Mesenchymal stem cell (in vitro differentiated cells and primary cell): ENCODE data around the gene TSPAN11.

Experiments used
- DNase-seq: peaks from one replicate; pipeline ENCODE4 v3.0.0-alpha.2; 2013
- H2AFZ ChIP-seq: one replicate; pipeline ENCODE4 v1.6.1; 2013; ENCODE audit warnings: low read depth, mild to moderate bottlenecking, control low read depth, inconsistent platforms, low read length, moderate library complexity
- H2AK5ac ChIP-seq: 2 replicates; pipeline ENCODE4 v1.6.1; 2013; ENCODE audit warnings: low read length, moderate library complexity, mild to moderate bottlenecking, inconsistent platforms; ENCODE audit not compliant: severe bottlenecking
- H2BK120ac ChIP-seq: one replicate; pipeline ENCODE4 v1.6.1; 2013; ENCODE audit warnings: low read depth, mild to moderate bottlenecking, inconsistent platforms, low read length, moderate library complexity
- H2BK12ac ChIP-seq, 2 experiments: one replicate each; pipeline ENCODE4 v1.6.1; 2013; ENCODE audit warnings: inconsistent platforms in 2 of 2, low read length in 2 of 2, mild to moderate bottlenecking in 2 of 2, moderate library complexity in 2 of 2, control low read depth in 1 of 2
- H2BK15ac ChIP-seq: one replicate; pipeline ENCODE4 v1.6.1; 2013; ENCODE audit warnings: mild to moderate bottlenecking, low read depth, inconsistent platforms; ENCODE audit not compliant: poor library complexity, severe bottlenecking
- H2BK5ac ChIP-seq: 2 replicates; pipeline ENCODE4 v1.6.1; 2013; ENCODE audit warnings: low read depth, mild to moderate bottlenecking, low read length, control low read depth, inconsistent platforms; ENCODE audit not compliant: poor library complexity, severe bottlenecking
- H3K14ac ChIP-seq, 2 experiments: one replicate each; pipeline ENCODE4 v1.6.1; 2013; ENCODE audit warnings: inconsistent platforms in 2 of 2, low read length in 2 of 2, control low read depth in 1 of 2, mild to moderate bottlenecking in 1 of 2, moderate library complexity in 1 of 2
- H3K18ac ChIP-seq, 2 experiments: one replicate each; pipeline ENCODE4 v1.6.1; 2013; ENCODE audit warnings: inconsistent platforms in 2 of 2, low read length in 2 of 2, control low read depth in 1 of 2, low read depth in 1 of 2, mild to moderate bottlenecking in 1 of 2
- H3K23ac ChIP-seq, 2 experiments: one replicate each; pipeline ENCODE4 v1.6.1; 2013; ENCODE audit warnings: inconsistent platforms in 2 of 2, low read length in 2 of 2, mild to moderate bottlenecking in 2 of 2, moderate library complexity in 2 of 2, control low read depth in 1 of 2
- H3K27ac ChIP-seq: 2 replicates; pipeline ENCODE4 v1.5.1; 2013; ENCODE audit warnings: mild to moderate bottlenecking, moderate library complexity, low read length, control low read depth, inconsistent platforms; ENCODE audit not compliant: poor library complexity, severe bottlenecking
- H3K27me3 ChIP-seq, 2 experiments: 2 replicates each; pipeline versions ENCODE4 v1.6.1 to v1.7.0; 2013; ENCODE audit warnings: low read length in 2 of 2, mild to moderate bottlenecking in 2 of 2, moderate library complexity in 2 of 2, control low read depth in 1 of 2, inconsistent platforms in 1 of 2; ENCODE audit not compliant: control insufficient read depth in 1 of 2, insufficient read depth in 1 of 2
- H3K36me3 ChIP-seq, 2 experiments: 2 replicates each; pipeline versions ENCODE4 v1.6.1 to v1.7.0; 2013; ENCODE audit warnings: low read length in 2 of 2, control low read depth in 1 of 2, inconsistent platforms in 1 of 2, low read depth in 1 of 2, mild to moderate bottlenecking in 1 of 2; ENCODE audit not compliant: insufficient read depth in 2 of 2, control insufficient read depth in 1 of 2
- H3K4ac ChIP-seq, 2 experiments: one replicate each; pipeline ENCODE4 v1.6.1; 2013; ENCODE audit warnings: inconsistent platforms in 2 of 2, low read length in 2 of 2, mild to moderate bottlenecking in 2 of 2, moderate library complexity in 2 of 2, control low read depth in 1 of 2, low read depth in 1 of 2
- H3K4me1 ChIP-seq: 2 replicates; pipeline ENCODE4 v1.6.1; 2013; ENCODE audit warnings: low read depth, low read length, control low read depth; ENCODE audit not compliant: control insufficient read depth, insufficient read depth
- H3K4me2 ChIP-seq: 2 replicates; pipeline ENCODE4 v1.6.1; 2013; ENCODE audit warnings: low read length, mild to moderate bottlenecking, inconsistent platforms; ENCODE audit not compliant: poor library complexity, severe bottlenecking
- H3K4me3 ChIP-seq, 2 experiments: 2 replicates each; pipeline versions ENCODE4 v1.5.1 to v1.7.0; 2013; ENCODE audit warnings: low read length in 2 of 2, mild to moderate bottlenecking in 2 of 2, control low read depth in 1 of 2, low read depth in 1 of 2; ENCODE audit not compliant: insufficient read depth in 1 of 2
- H3K79me1 ChIP-seq: replicated peaks from 2 replicates; pipeline ENCODE4 v1.6.1; 2013; ENCODE audit warnings: mild to moderate bottlenecking, control low read depth, low read length, inconsistent platforms; ENCODE audit not compliant: poor library complexity, severe bottlenecking
- H3K9ac ChIP-seq: 2 replicates; pipeline ENCODE4 v1.7.0; 2013; ENCODE audit warnings: mild to moderate bottlenecking, low read length, moderate library complexity
- H3K9me3 ChIP-seq: 2 replicates; pipeline ENCODE4 v1.7.0; 2013; ENCODE audit warnings: mild to moderate bottlenecking, low read length; ENCODE audit not compliant: control insufficient read depth
- H4K8ac ChIP-seq: one replicate; pipeline ENCODE4 v1.6.1; 2013; ENCODE audit warnings: inconsistent platforms, mild to moderate bottlenecking, low read length, moderate library complexity
- H4K91ac ChIP-seq: one replicate; pipeline ENCODE4 v1.6.1; 2013; ENCODE audit warnings: mild to moderate bottlenecking, low read length, inconsistent platforms
- WGBS: methylation state at CpG from one replicate; pipeline ENCODE4 v1.1.7; 2013; ENCODE audit warnings: mixed read lengths; 5-methylcytosine and 5-hydroxymethylcytosine counted together

Gene TSPAN11

GRCh38 chr12:30930238-30930637, 3.7 kb downstream of the TSPAN11 start:
- no peak overlapping the region for H3K23ac ChIP-seq
- no peak overlapping the region for H3K9ac ChIP-seq
- 67% methylated on average over 7 of the region's 7 CpGs for WGBS
- peaks cover 20% of the 10 kb centered on the region for H3K4me1 ChIP-seq
- H3K27me3 ChIP-seq, result peaks cover 21 to 26% of the 10 kb centered on the region in 2 experiments
- H2BK5ac ChIP-seq, result no peak overlapping the region
- H2BK120ac ChIP-seq, result no peak overlapping the region
- no peak overlapping the region for H2BK15ac ChIP-seq
- peak overlapping the region in 1 of 2 experiments; percentile 6 for H3K18ac ChIP-seq
- no peak overlapping the region for H4K91ac ChIP-seq
- no peak overlapping the region for H2AK5ac ChIP-seq
- DNase-seq, result peak; percentile 20
- no peaks in the 10 kb centered on the region for H3K9me3 ChIP-seq
- no peak overlapping the region for H2AFZ ChIP-seq
- H3K79me1 ChIP-seq, result no peaks in the 10 kb centered on the region
- H4K8ac ChIP-seq, result no peak overlapping the region
- H3K36me3 ChIP-seq, result no peaks in the 10 kb centered on the region
- no peak overlapping the region for H3K4ac ChIP-seq
- H3K4me2 ChIP-seq, result no peak overlapping the region
- H2BK12ac ChIP-seq, result no peak overlapping the region
- no peak overlapping the region for H3K27ac ChIP-seq
- peak overlapping the region in 1 of 2 experiments; percentile 26 for H3K14ac ChIP-seq
- no peak overlapping the region for H3K4me3 ChIP-seq

GRCh38 chr12:30930641-30931040, 4.1 kb downstream of the TSPAN11 start:
- no peak overlapping the region for H3K18ac ChIP-seq
- no peak overlapping the region for H4K8ac ChIP-seq
- H3K36me3 ChIP-seq, result no peaks in the 10 kb centered on the region
- no peak overlapping the region for H2AK5ac ChIP-seq
- H3K4me1 ChIP-seq, result peaks cover 17% of the 10 kb centered on the region
- no peak overlapping the region for H3K4me2 ChIP-seq
- peaks cover 17 to 23% of the 10 kb centered on the region in 2 experiments for H3K27me3 ChIP-seq
- H2BK5ac ChIP-seq, result no peak overlapping the region
- no peak overlapping the region for H3K9ac ChIP-seq
- WGBS, result 91% methylated on average over 2 of the region's 5 CpGs
- no peak overlapping the region for H3K27ac ChIP-seq
- no peak overlapping the region for H3K4me3 ChIP-seq
- no peak overlapping the region for H2BK12ac ChIP-seq
- no peak overlapping the region for H3K4ac ChIP-seq
- H2BK120ac ChIP-seq, result no peak overlapping the region
- H2BK15ac ChIP-seq, result no peak overlapping the region
- H3K14ac ChIP-seq, result no peak overlapping the region
- no peak overlapping the region for H2AFZ ChIP-seq
- H3K79me1 ChIP-seq, result no peaks in the 10 kb centered on the region
- no peaks in the 10 kb centered on the region for H3K9me3 ChIP-seq
- no peak overlapping the region for H3K23ac ChIP-seq
- no peak overlapping the region for H4K91ac ChIP-seq
- no peak for DNase-seq

GRCh38 chr12:30932881-30933280, 6.3 kb downstream of the TSPAN11 start:
- H3K9me3 ChIP-seq, result no peaks in the 10 kb centered on the region
- H2BK120ac ChIP-seq, result no peak overlapping the region
- H3K36me3 ChIP-seq, result no peaks in the 10 kb centered on the region
- no peak overlapping the region for H3K4ac ChIP-seq
- H3K9ac ChIP-seq, result no peak overlapping the region
- H2BK15ac ChIP-seq, result no peak overlapping the region
- H3K4me3 ChIP-seq, result no peak overlapping the region
- H3K4me2 ChIP-seq, result no peak overlapping the region
- no peak overlapping the region for H2BK5ac ChIP-seq
- WGBS, result 92% methylated on average over 3 of the region's 3 CpGs
- no peak overlapping the region for H3K14ac ChIP-seq
- no peak overlapping the region for H4K91ac ChIP-seq
- H2BK12ac ChIP-seq, result no peak overlapping the region
- no peak overlapping the region for H2AK5ac ChIP-seq
- no peaks in the 10 kb centered on the region for H3K4me1 ChIP-seq
- H4K8ac ChIP-seq, result no peak overlapping the region
- peaks cover 24 to 26% of the 10 kb centered on the region in 2 experiments for H3K27me3 ChIP-seq
- no peak for DNase-seq
- H3K79me1 ChIP-seq, result no peaks in the 10 kb centered on the region
- no peak overlapping the region for H2AFZ ChIP-seq
- H3K18ac ChIP-seq, result no peak overlapping the region
- H3K27ac ChIP-seq, result no peak overlapping the region
- no peak overlapping the region for H3K23ac ChIP-seq

GRCh38 chr12:30934811-30935210, 8.3 kb downstream of the TSPAN11 start:
- no peaks in the 10 kb centered on the region for H3K36me3 ChIP-seq
- H4K91ac ChIP-seq, result no peak overlapping the region
- no peak overlapping the region for H3K18ac ChIP-seq
- H3K14ac ChIP-seq, result no peak overlapping the region
- WGBS, result 93% methylated on average over 2 of the region's 2 CpGs
- H3K27ac ChIP-seq, result no peak overlapping the region
- no peak overlapping the region for H3K9ac ChIP-seq
- no peak overlapping the region for H2BK120ac ChIP-seq
- peaks cover 28 to 34% of the 10 kb centered on the region in 2 experiments for H3K27me3 ChIP-seq
- no peak overlapping the region for H2BK5ac ChIP-seq
- no peak overlapping the region for H3K4ac ChIP-seq
- no peaks in the 10 kb centered on the region for H3K4me1 ChIP-seq
- no peak overlapping the region for H3K4me3 ChIP-seq
- no peaks in the 10 kb centered on the region for H3K9me3 ChIP-seq
- no peak overlapping the region for H2AFZ ChIP-seq
- peak; percentile 62 for DNase-seq
- no peak overlapping the region for H3K23ac ChIP-seq
- H2BK15ac ChIP-seq, result no peak overlapping the region
- H3K79me1 ChIP-seq, result no peaks in the 10 kb centered on the region
- no peak overlapping the region for H2BK12ac ChIP-seq
- no peak overlapping the region for H2AK5ac ChIP-seq
- H3K4me2 ChIP-seq, result no peak overlapping the region
- H4K8ac ChIP-seq, result no peak overlapping the region
